WTC11 (cell line): Measurements from ENCODE around the gene MEIS2. TPM values are rescaled to one million over a fixed set of nuclear protein-coding genes. Genes with fewer than 3 reads are reported as not detected.
A peak's percentile ranks its signal among the peaks of the same experiment; 100 is the strongest.

Experiments used
- ATAC-seq: fragments of 200-7000 bp; cut with Tn5 transposase; 2 replicates; pipeline ENCODE4 v1.10.0; 2021; ENCODE audit warnings: mild to moderate bottlenecking, moderate library complexity
- CTCF ChIA-PET: fragments of 300-600 bp; sonication (Branson Sonifier 250); formaldehyde crosslinking; loops from one replicate; lab custom pipeline; 2021; ENCODE audit warnings: antibody characterized with exemption; lab: Charles Lee
- POLR2A ChIA-PET: fragments of 350-600 bp; sonication (Branson Sonifier 250); formaldehyde crosslinking; loops from one replicate; lab custom pipeline; 2021; ENCODE audit warnings: antibody characterized with exemption; lab: Charles Lee
- DNase-seq: peaks from one replicate; pipeline ENCODE4 v3.0.0; 2021; ENCODE audit warnings: low spot score
- H3K27ac Mint-ChIP-seq: 2 replicates; pipeline ENCODE4 v1.8.0; 2021; ENCODE audit warnings: mixed read lengths
- H3K27me3 Mint-ChIP-seq: 2 replicates; pipeline ENCODE4 v1.8.0; 2021; ENCODE audit warnings: low read depth, mild to moderate bottlenecking, moderate library complexity, mixed read lengths
- H3K36me3 Mint-ChIP-seq: 2 replicates; pipeline ENCODE4 v1.8.0; 2021; ENCODE audit warnings: mixed read lengths
- H3K4me1 Mint-ChIP-seq: 2 replicates; pipeline ENCODE4 v1.8.0; 2022; ENCODE audit warnings: mixed read lengths
- H3K4me3 Mint-ChIP-seq: 2 replicates; pipeline ENCODE4 v1.8.0; 2021; ENCODE audit warnings: mild to moderate bottlenecking, moderate library complexity, mixed read lengths
- H3K9me3 Mint-ChIP-seq: 2 replicates; pipeline ENCODE4 v1.8.0; 2021; ENCODE audit warnings: mixed read lengths
- AFF4 ChIP-seq: sonication (generic); formaldehyde crosslinking; IDR thresholded peaks from 2 replicates; pipeline ENCODE4 v1.8.1; 2023; ENCODE audit warnings: mild to moderate bottlenecking, missing genetic modification reagents, borderline replicate concordance
- ATF3 ChIP-seq: sonication (generic); formaldehyde crosslinking; conservative IDR thresholded peaks from 2 replicates; pipeline ENCODE4 v1.8.1; 2022; ENCODE audit warnings: mild to moderate bottlenecking, missing genetic modification reagents
- ETV6 ChIP-seq: sonication (generic); formaldehyde crosslinking; IDR thresholded peaks from 2 replicates; pipeline ENCODE4 v1.8.1; 2022; ENCODE audit warnings: mild to moderate bottlenecking, missing genetic modification reagents
- KAT7 ChIP-seq: sonication (generic); formaldehyde crosslinking; IDR thresholded peaks from 2 replicates; pipeline ENCODE4 v1.8.1; 2023; ENCODE audit warnings: missing genetic modification reagents, mild to moderate bottlenecking, borderline replicate concordance
- MLX ChIP-seq: sonication (generic); formaldehyde crosslinking; IDR thresholded peaks from 2 replicates; pipeline ENCODE4 v1.8.1; 2023; ENCODE audit warnings: mild to moderate bottlenecking, missing genetic modification reagents, moderate library complexity
- NFATC4 ChIP-seq: fragments of 250-450 bp; sonication (Bioruptor Pico); IDR thresholded peaks from 2 replicates; pipeline ENCODE4 v1.9.0; 2021; ENCODE audit warnings: mild to moderate bottlenecking
- NFE2L1 ChIP-seq: sonication (generic); formaldehyde crosslinking; IDR thresholded peaks from 2 replicates; pipeline ENCODE4 v1.8.1; 2023; ENCODE audit warnings: missing genetic modification reagents
- NR2C2 ChIP-seq: sonication (generic); formaldehyde crosslinking; IDR thresholded peaks from 2 replicates; pipeline ENCODE4 v1.8.0; 2022; ENCODE audit warnings: mild to moderate bottlenecking, missing genetic modification reagents
- NR3C1 ChIP-seq: sonication (generic); formaldehyde crosslinking; conservative IDR thresholded peaks from 2 replicates; pipeline ENCODE4 v1.8.1; 2023; ENCODE audit warnings: low read depth, mild to moderate bottlenecking, missing genetic modification reagents
- PREB ChIP-seq: sonication (generic); formaldehyde crosslinking; IDR thresholded peaks from 2 replicates; pipeline ENCODE4 v1.8.1; 2022; ENCODE audit warnings: mild to moderate bottlenecking, missing genetic modification reagents, moderate library complexity, borderline replicate concordance
- PRRX2 ChIP-seq: fragments of 250-450 bp; sonication (Bioruptor Pico); IDR thresholded peaks from 2 replicates; pipeline ENCODE4 v1.8.0; 2021; ENCODE audit warnings: mild to moderate bottlenecking
- ZNF121 ChIP-seq: sonication (generic); formaldehyde crosslinking; IDR thresholded peaks from 2 replicates; pipeline ENCODE4 v1.8.0; 2023; ENCODE audit warnings: missing genetic modification reagents
- ZNF219 ChIP-seq: sonication (generic); formaldehyde crosslinking; IDR thresholded peaks from 2 replicates; pipeline ENCODE4 v1.8.0; 2023; ENCODE audit warnings: missing genetic modification reagents, mild to moderate bottlenecking, borderline replicate concordance
- ZNF416 ChIP-seq: fragments of 250-450 bp; sonication (Bioruptor Pico); IDR thresholded peaks from 2 replicates; pipeline ENCODE4 v1.9.0; 2021; ENCODE audit warnings: mild to moderate bottlenecking, inconsistent platforms
- ZNF532 ChIP-seq: fragments of 250-450 bp; sonication (Bioruptor Pico); IDR thresholded peaks from 2 replicates; pipeline ENCODE4 v1.9.0; 2021; ENCODE audit warnings: mild to moderate bottlenecking, borderline replicate concordance
- ZNF671 ChIP-seq: fragments of 250-450 bp; sonication (Bioruptor Pico); IDR thresholded peaks from 2 replicates; pipeline ENCODE4 v1.8.0; 2021; ENCODE audit warnings: mild to moderate bottlenecking
- total RNA-seq: library from RNA; stranded (reverse); gene quantifications from 3 replicates; pipeline ENCODE4 v1.2.3, GENCODE V29; 2021

The MEIS2 gene
- total RNA-seq, 1 experiment from 2014 or later, result 0.57 TPM

GRCh38 chr15:37103163-37103435, 2.8 kb upstream of the MEIS2 start (continued):
- no peak for TF ChIP-seq AFF4 (CRISPR knock-in tag)
- TF ChIP-seq NR2C2 (CRISPR knock-in tag), result no peak

- ChIA-PET CTCF (interaction anchor here (1.3 to 3.1 kb wide), 4 partner anchors 11 to 291 kb away, joined by 3 to 14 read pairs (median 4); no protein-coding TSS in a partner anchor), POLR2A (no interaction called here)
- Mint-ChIP-seq H3K36me3 (no peaks in the 10 kb centered on the region), H3K4me3 (peak overlapping the region; percentile 86), H3K27ac (no peak overlapping the region), H3K4me1 (peaks cover 60% of the 10 kb centered on the region), H3K27me3 (peaks cover 84% of the 10 kb centered on the region), H3K9me3 (no peaks in the 10 kb centered on the region)
- ATAC-seq (peak; percentile 8), DNase-seq (peak; percentile 52)
- TF ChIP-seq PREB (CRISPR knock-in tag) (no peak), ZNF121 (CRISPR knock-in tag) (no peak), ZNF671 (CRISPR knock-in tag) (no peak), ZNF532 (no peak), KAT7 (CRISPR knock-in tag) (no peak), NR3C1 (CRISPR knock-in tag) (no peak), PRRX2 (no peak), ETV6 (CRISPR knock-in tag) (no peak; the same call in 1 of the 2 replicates), ZNF416 (no peak), ATF3 (CRISPR knock-in tag) (no peak), NFE2L1 (CRISPR knock-in tag) (no peak), ZNF219 (CRISPR knock-in tag) (no peak), NFATC4 (CRISPR knock-in tag) (no peak), MLX (CRISPR knock-in tag) (no peak)
These were observed 2.2 kb upstream of the MEIS2 start for GRCh38 chr15:37102305-37103162.
